NCI-H510A (cell line): ENCODE data around the gene FAM229A.

Experiments used
- DNase-seq: peaks from one replicate; lab custom pipeline; 2025; lab: John Stamatoyannopoulos, UW

FAM229A gene

GRCh38 chr1:32346532-32347157 lies 15.6 kb downstream of the FAM229A start:
- DNase-seq: no peak

- no peak for DNase-seq
Observed at GRCh38 chr1:32345289-32345827, 16.9 kb downstream of the FAM229A start.

- no peak for DNase-seq
Observed at GRCh38 chr1:32342704-32343103, 19.6 kb downstream of the FAM229A start.

GRCh38 chr1:32341971-32342370 lies 20.3 kb downstream of the FAM229A start:
- DNase-seq: no peak

GRCh38 chr1:32341186-32341757 lies 21.0 kb downstream of the FAM229A start:
- no peak for DNase-seq

- DNase-seq: no peak
Observed at GRCh38 chr1:32339363-32339978, 22.8 kb downstream of the FAM229A start.

GRCh38 chr1:32338637-32339145 lies 23.6 kb downstream of the FAM229A start:
- no peak for DNase-seq

- DNase-seq: no peak
Observed at GRCh38 chr1:32337855-32338636, 24.2 kb downstream of the FAM229A start.

- no peak for DNase-seq
Observed at GRCh38 chr1:32336963-32337675, 25.2 kb downstream of the FAM229A start.

GRCh38 chr1:32336591-32336932 lies 25.7 kb downstream of the FAM229A start:
- DNase-seq: no peak

GRCh38 chr1:32335790-32336590 lies 26.3 kb downstream of the FAM229A start, which contains the start of gene MARCKSL1:
Gene MARCKSL1 (minus strand): TSS chr1:32336233. CDS start chr1:32336033, 200 bp downstream.
- DNase-seq: peak; percentile 47

GRCh38 chr1:32335535-32335789 lies 26.8 kb downstream of the FAM229A start:
- no peak for DNase-seq

- DNase-seq: no peak
Observed at GRCh38 chr1:32334864-32335534, 27.3 kb downstream of the FAM229A start.

GRCh38 chr1:32334274-32334861 lies 27.9 kb downstream of the FAM229A start:
- DNase-seq: no peak

GRCh38 chr1:32333251-32333963 lies 28.9 kb downstream of the FAM229A start:
- DNase-seq: no peak

GRCh38 chr1:32332290-32333079 lies 29.8 kb downstream of the FAM229A start:
- DNase-seq: no peak

GRCh38 chr1:32331549-32331948 lies 30.7 kb downstream of the FAM229A start:
- no peak for DNase-seq

GRCh38 chr1:32330558-32331151 lies 31.6 kb downstream of the FAM229A start:
- DNase-seq: no peak
